Upper lobe of right lung (tissue), 1 donor: Measurements from ENCODE around the gene RPLP2. TPM values are rescaled to one million over a fixed set of nuclear protein-coding genes. Genes with fewer than 3 reads are reported as not detected.

Experiments used
- ATAC-seq: fragments of 200-7000 bp; cut with Tn5 transposase; one replicate; pipeline ENCODE4 v1.9.1; 2020; ENCODE audit warnings: mild to moderate bottlenecking, moderate library complexity
- DNase-seq: peaks from one replicate; pipeline ENCODE4 v3.0.0-alpha.2; 2020
- H3K27ac ChIP-seq: fragments of 200-600 bp; one replicate; pipeline ENCODE4 v1.8.0; 2022
- H3K27me3 ChIP-seq: fragments of 200-600 bp; one replicate; pipeline ENCODE4 v1.8.0; 2022; ENCODE audit warnings: mild to moderate bottlenecking
- H3K36me3 ChIP-seq: fragments of 200-600 bp; one replicate; pipeline ENCODE4 v1.8.0; 2022
- H3K4me1 ChIP-seq: fragments of 200-600 bp; one replicate; pipeline ENCODE4 v1.8.0; 2022
- H3K4me3 ChIP-seq: fragments of 200-600 bp; one replicate; pipeline ENCODE4 v1.8.0; 2022; ENCODE audit warnings: mild to moderate bottlenecking
- H3K9me3 ChIP-seq: fragments of 200-600 bp; one replicate; pipeline ENCODE4 v1.8.0; 2022
- CTCF ChIP-seq: fragments of 200-600 bp; IDR thresholded peaks from one replicate; pipeline ENCODE4 v1.8.0; 2022; ENCODE audit warnings: antibody characterized with exemption
- intact Hi-C: fragments of 100-400 bp; cut with DNase I; formaldehyde crosslinking; loops from one replicate; pipeline ENCODE4 v1.11.0; 2022
- total RNA-seq: library from RNA; stranded (reverse); fragmentation: NEBNext Ultra II Directional; extraction: Animal tissue kit (Norgen Biotek cat#: 25700); gene quantifications from one replicate; pipeline ENCODE4 v1.2.1, GENCODE V29; 2021
- donor health status: DM: no; HTN: yes; CAD: no; lungs with severe emphysema.

RPLP2 gene
- total RNA-seq, 1 donor from 2014 or later: 1,548 TPM

GRCh38 chr11:858762-859339 lies 49.1 kb downstream of the RPLP2 start:
- intact Hi-C loops: no loop called here
- Histone ChIP-seq H3K9me3 (no peaks in the 10 kb centered on the region), H3K36me3 (no peaks in the 10 kb centered on the region), H3K4me3 (no peak overlapping the region), H3K27ac (no peak overlapping the region), H3K27me3 (no peaks in the 10 kb centered on the region), H3K4me1 (peaks cover 6% of the 10 kb centered on the region)
- ATAC-seq: no peak
- no peak for TF ChIP-seq CTCF
- no peak for DNase-seq

GRCh38 chr11:859394-860131 lies 49.8 kb downstream of the RPLP2 start:
- intact Hi-C loops: no loop called here
- no peaks in the 10 kb centered on the region for H3K9me3 ChIP-seq
- ATAC-seq (peak; percentile 36), DNase-seq (no peak)
- peaks cover 4% of the 10 kb centered on the region for H3K36me3 ChIP-seq
- no peaks in the 10 kb centered on the region for H3K27me3 ChIP-seq
- H3K4me1 ChIP-seq: peaks cover 6% of the 10 kb centered on the region
- no peak overlapping the region for H3K4me3 ChIP-seq
- H3K27ac ChIP-seq: no peak overlapping the region
- no peak for TF ChIP-seq CTCF

- H3K9me3 ChIP-seq: no peaks in the 10 kb centered on the region
- no peaks in the 10 kb centered on the region for H3K27me3 ChIP-seq
- DNase-seq (no peak), ATAC-seq (no peak)
- TF ChIP-seq CTCF: no peak
- H3K27ac ChIP-seq: no peak overlapping the region
- peaks cover 11% of the 10 kb centered on the region for H3K36me3 ChIP-seq
- peaks cover 6% of the 10 kb centered on the region for H3K4me1 ChIP-seq
- no peak overlapping the region for H3K4me3 ChIP-seq
- intact Hi-C loops: no loop called here
Measured at GRCh38 chr11:860234-861104, 50.7 kb downstream of the RPLP2 start.

- no peak for ATAC-seq
- no peak overlapping the region for H3K27ac ChIP-seq
- intact Hi-C loops: no loop called here
Measured at GRCh38 chr11:861105-861479, 51.3 kb downstream of the RPLP2 start.

More at GRCh38 chr11:861105-861479, 51.3 kb downstream of the RPLP2 start:
- no peak for TF ChIP-seq CTCF
- no peak for DNase-seq
- Histone ChIP-seq H3K4me3 (no peak overlapping the region), H3K4me1 (peaks cover 6% of the 10 kb centered on the region), H3K27me3 (no peaks in the 10 kb centered on the region), H3K9me3 (no peaks in the 10 kb centered on the region), H3K36me3 (peaks cover 17% of the 10 kb centered on the region)
